SU-DHL-6 (cell line): ENCODE measurements around the gene JCAD.

ENCODE experiments used
- H2AFZ ChIP-seq: fragments of 200-600 bp; sonication (generic); 2 replicates; pipeline ENCODE4 v1.6.1; 2014; ENCODE audit warnings: low read depth, mild to moderate bottlenecking, moderate library complexity, mixed read lengths, antibody characterized with exemption, low read length; ENCODE audit not compliant: severe bottlenecking
- H3F3A ChIP-seq: fragments of 200-600 bp; shearing (Covaris generic); 2 replicates; pipeline ENCODE4 v1.6.0; 2016; ENCODE audit warnings: antibody characterized with exemption, mild to moderate bottlenecking; ENCODE audit not compliant: insufficient read depth
- H3K27ac ChIP-seq: fragments of 200-600 bp; sonication (generic); 2 replicates; pipeline ENCODE4 v1.5.1; 2016; ENCODE audit warnings: low read depth, mild to moderate bottlenecking, low read length, moderate library complexity, mixed read lengths
- H3K27me3 ChIP-seq: fragments of 200-600 bp; sonication (generic), shearing (Covaris generic); 2 replicates; pipeline ENCODE4 v1.6.0; 2014; ENCODE audit warnings: mild to moderate bottlenecking, low read length
- H3K36me3 ChIP-seq: fragments of 200-600 bp; sonication (generic); 2 replicates; pipeline ENCODE4 v1.6.1; 2014; ENCODE audit warnings: mild to moderate bottlenecking, low read length, mixed read lengths
- H3K4me2 ChIP-seq: fragments of 300-600, 200-600 bp; shearing (Covaris generic), sonication (generic); 2 replicates; pipeline ENCODE4 v1.6.0; 2014; ENCODE audit warnings: low read length, low read depth, mild to moderate bottlenecking; ENCODE audit not compliant: poor library complexity, severe bottlenecking
- H3K4me3 ChIP-seq: fragments of 200-600 bp; sonication (generic); 2 replicates; pipeline ENCODE4 v1.5.1; 2014; ENCODE audit warnings: antibody characterized with exemption, low read length, mild to moderate bottlenecking, mixed read lengths; ENCODE audit not compliant: insufficient read depth, poor library complexity, severe bottlenecking
- H3K79me2 ChIP-seq: fragments of 200-600 bp; sonication (generic); 2 replicates; pipeline ENCODE4 v1.6.1; 2014; ENCODE audit warnings: mild to moderate bottlenecking, low read length, moderate library complexity; ENCODE audit not compliant: insufficient read depth
- H3K9ac ChIP-seq: fragments of 200-600 bp; sonication (generic); 2 replicates; pipeline ENCODE4 v1.7.0; 2014; ENCODE audit warnings: mild to moderate bottlenecking, low read length
- H3K9me2 ChIP-seq: fragments of 200-600 bp; sonication (generic); replicated peaks from 2 replicates; pipeline ENCODE4 v1.6.1; 2014; ENCODE audit warnings: low read length; ENCODE audit not compliant: insufficient read depth
- H3K9me3 ChIP-seq: fragments of 200-600 bp; sonication (generic); 2 replicates; pipeline ENCODE4 v1.6.1; 2014; ENCODE audit warnings: low read length, mixed read lengths; ENCODE audit not compliant: insufficient read depth
- H4K20me1 ChIP-seq: fragments of 200-600 bp; sonication (generic); 2 replicates; pipeline ENCODE4 v1.6.1; 2014; ENCODE audit warnings: low read depth, mild to moderate bottlenecking, antibody characterized with exemption, low read length, moderate library complexity, mixed read lengths
- CTCF ChIP-seq: fragments of 200-600 bp; sonication (generic); IDR thresholded peaks from one replicate; pipeline ENCODE4 v1.5.1; 2017; ENCODE audit warnings: antibody characterized with exemption, mild to moderate bottlenecking, low read length, moderate library complexity; ENCODE audit not compliant: insufficient read depth, poor library complexity, severe bottlenecking
- EZH2phosphoT487 ChIP-seq: fragments of 200-600 bp; sonication (generic), shearing (Covaris generic); conservative IDR thresholded peaks from 2 replicates; pipeline ENCODE4 v1.6.1; 2018; ENCODE audit warnings: mild to moderate bottlenecking, antibody characterized with exemption, low read length, moderate library complexity, mixed read lengths

The JCAD gene

GRCh38 chr10:29968585-29968984, 90.8 kb downstream of the JCAD start:
- Histone ChIP-seq H3K9me2 (no peaks in the 10 kb centered on the region), H2AFZ (no peak overlapping the region), H3K9me3 (no peaks in the 10 kb centered on the region), H3K27ac (no peak overlapping the region), H3K4me2 (no peak overlapping the region), H3K4me3 (no peak overlapping the region), H3K9ac (no peak overlapping the region), H3F3A (no peaks in the 10 kb centered on the region), H4K20me1 (no peaks in the 10 kb centered on the region), H3K36me3 (no peaks in the 10 kb centered on the region), H3K79me2 (no peaks in the 10 kb centered on the region), H3K27me3 (no peaks in the 10 kb centered on the region)
- no peak for TF ChIP-seq CTCF
- TF ChIP-seq EZH2phosphoT487, result no peak

- Histone ChIP-seq H3K27me3 (no peaks in the 10 kb centered on the region), H3K79me2 (no peaks in the 10 kb centered on the region)
- TF ChIP-seq EZH2phosphoT487 (no peak), CTCF (no peak)
Observed at GRCh38 chr10:29966269-29966668, 93.1 kb downstream of the JCAD start.

More at GRCh38 chr10:29966269-29966668, 93.1 kb downstream of the JCAD start:
- H3K4me3 ChIP-seq, result no peak overlapping the region
- no peaks in the 10 kb centered on the region for H3K9me3 ChIP-seq
- H3K27ac ChIP-seq, result no peak overlapping the region
- H2AFZ ChIP-seq, result no peak overlapping the region
- no peaks in the 10 kb centered on the region for H3F3A ChIP-seq
- H3K9ac ChIP-seq, result no peak overlapping the region
- H4K20me1 ChIP-seq, result no peaks in the 10 kb centered on the region
- H3K9me2 ChIP-seq, result no peaks in the 10 kb centered on the region
- no peaks in the 10 kb centered on the region for H3K36me3 ChIP-seq
- no peak overlapping the region for H3K4me2 ChIP-seq
